ENCODE data around the gene ADA. TPM values are rescaled to one million over a fixed set of nuclear protein-coding genes. Genes with fewer than 3 reads are reported as not detected.
A peak's percentile ranks its signal among the peaks of the same experiment; 100 is the strongest.
"Not testable (repeated sequence)": the region's sequence is repeated elsewhere in the genome, so short reads cannot be mapped to it uniquely, and the experiment has no call there.

ADA gene
- total RNA-seq, 1 experiment from 2014 or later: 4.1 TPM

DNA sequence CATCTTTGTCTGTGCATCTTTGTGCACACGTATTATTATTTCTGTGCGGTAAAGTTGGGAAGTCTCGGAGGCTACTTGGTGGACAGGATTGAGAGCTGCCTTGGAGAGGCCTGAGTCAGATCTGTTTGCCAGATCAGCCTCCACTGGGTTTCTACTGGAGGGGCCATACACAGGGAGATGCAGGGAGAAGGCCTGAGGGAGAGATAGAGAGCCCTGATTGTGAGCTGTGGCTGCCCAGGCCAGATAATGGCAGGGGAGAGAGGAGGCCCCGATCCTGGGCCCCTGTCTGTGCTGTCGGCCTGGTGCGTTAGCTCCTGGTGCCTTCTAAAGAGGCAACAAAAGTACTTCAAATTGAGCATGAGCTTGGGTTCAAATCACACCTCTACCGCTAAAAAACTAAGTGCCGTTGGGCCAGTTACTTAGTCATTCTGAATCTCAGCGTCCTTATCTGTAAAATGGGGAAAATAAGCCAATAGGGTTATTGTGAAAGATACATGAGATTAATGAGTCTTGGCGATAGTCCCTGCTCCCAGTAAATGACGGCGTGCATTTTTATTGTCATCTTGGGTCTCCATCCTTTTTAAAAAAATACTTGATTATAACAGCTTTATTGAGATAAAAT, 27.6 kb upstream of the ADA start:
- no peak for DNase-seq (ENCODE audit: low read depth)

DNA sequence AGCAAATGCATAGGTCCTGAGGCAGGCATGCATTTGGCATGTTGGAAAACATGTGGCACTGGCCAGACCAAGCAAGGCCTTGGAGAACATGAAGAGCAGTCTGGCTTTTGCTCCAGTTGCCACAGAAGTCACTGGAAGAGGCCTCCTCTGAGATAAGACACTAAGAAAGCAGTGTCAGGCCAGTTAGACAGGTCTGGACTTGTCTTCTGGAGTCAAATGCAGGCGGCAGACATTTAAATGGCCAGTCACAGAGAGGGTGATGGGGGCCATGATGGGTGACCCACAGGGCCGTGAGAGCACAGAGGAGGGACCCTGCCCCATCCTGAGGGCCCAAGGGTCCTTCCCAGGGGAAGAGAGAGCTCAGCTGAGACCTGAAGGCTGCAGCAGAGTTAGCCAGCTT, 26.7 kb upstream of the ADA start:
- no peak for DNase-seq (ENCODE audit: low read depth)

DNA sequence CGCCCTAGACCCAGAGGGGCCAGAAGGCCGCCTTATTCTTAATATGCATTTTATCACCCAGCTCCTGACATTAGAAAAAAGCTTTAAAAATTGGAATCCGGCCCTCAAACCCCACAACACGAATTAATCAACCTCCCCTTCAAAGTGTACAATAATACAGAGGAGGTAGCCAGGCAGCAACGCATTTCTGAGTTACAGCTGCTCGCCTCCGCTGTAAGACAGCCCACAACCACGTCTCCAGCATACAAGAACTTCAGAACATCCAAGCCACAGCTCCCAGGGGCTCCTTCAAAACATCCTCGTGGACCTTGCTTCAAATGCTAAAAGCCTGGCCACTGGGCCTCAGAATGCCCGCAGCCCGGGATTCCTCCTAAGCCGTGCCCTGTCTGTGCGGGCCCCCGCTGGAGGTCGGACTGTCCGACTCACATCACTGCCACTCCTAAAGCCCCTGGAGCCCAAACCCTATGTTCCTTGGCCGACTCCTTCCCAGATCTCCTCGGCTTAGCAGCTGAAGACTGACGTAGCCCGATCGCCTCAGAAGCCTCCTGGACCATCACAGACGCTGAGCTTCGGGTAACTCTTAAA, 20.9 kb upstream of the ADA start:
- DNase-seq (ENCODE audit: low read depth): not testable (repeated sequence)

DNA sequence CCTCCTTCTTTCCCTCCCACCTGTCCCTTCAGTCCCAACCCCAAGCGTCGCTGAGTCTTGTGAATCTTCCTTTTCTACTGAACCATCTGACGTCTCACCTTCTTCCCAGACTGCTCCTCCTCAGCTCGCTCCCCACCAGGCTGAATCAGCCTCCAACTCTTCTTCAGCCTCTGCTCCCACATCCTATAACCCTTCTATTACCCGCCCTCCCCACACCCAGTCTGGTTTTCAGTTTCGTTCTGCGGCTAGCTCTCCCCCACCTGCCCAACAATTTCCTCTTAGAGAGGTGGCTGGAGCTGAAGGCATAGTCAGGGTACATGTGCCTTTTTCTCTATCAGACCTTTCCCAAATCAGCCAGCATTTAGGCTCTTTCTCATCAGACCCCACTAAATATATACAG, 20.0 kb upstream of the ADA start:
- DNase-seq (ENCODE audit: low read depth): not testable (repeated sequence)

DNA sequence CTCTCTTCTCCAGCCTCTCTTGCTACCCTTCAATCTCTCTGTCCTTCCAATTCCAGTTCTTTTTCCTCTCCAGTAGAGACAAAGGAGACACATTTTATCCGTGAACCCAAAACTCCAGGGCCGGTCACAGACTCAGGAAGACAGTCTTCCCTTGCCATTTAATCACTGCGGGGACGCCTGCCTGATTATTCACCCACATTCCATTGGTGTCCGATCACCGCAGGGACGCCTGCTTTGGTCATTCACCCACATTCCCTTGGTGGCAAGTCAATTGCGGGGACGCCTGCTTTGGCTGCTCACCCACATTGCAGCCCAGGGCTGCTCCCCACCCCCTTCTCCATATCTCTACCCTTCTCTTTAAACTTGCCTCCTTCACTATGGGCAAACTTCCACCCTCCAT, 19.4 kb upstream of the ADA start:
- DNase-seq (ENCODE audit: low read depth): peak; percentile 70

DNA sequence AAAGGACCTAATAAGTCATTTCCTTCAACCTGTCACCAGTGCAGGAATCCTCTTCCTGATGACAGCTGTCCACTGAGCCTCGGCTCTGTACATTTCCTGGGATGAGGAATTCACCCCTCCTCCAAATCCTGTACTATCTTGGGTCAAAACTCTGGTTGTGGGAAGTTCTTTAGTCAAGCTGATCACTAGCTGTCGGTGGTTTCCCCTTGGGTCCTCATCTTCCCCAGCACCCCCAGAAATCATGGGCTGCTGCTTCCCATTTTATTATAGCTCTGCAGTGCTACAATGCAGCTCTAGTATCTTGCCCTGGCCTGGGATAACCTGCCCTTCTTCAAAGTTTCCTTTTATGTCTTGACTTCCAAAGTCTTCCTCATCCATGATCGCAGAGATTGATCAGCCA, 14.6 kb upstream of the ADA start:
- DNase-seq (ENCODE audit: low read depth): no peak

DNA sequence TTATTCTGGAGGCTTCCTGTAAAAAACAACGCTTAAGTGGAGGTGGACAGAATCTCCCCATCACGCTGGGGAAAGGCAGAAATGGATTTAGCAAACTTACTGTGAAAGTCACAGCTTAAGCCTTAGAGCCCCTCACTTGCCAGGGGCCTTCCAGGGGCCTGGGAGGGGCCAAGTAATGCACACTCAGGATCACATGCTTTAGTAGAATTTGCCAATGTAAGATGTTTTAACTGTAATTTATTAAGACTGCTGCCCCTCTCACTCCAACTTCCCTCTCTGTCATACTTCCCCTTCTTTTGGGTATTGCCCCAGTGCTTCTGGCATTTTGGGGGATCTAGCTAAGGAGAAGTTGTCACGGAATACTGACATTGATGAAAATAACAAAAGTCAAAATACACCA, 12.6 kb upstream of the ADA start:
- DNase-seq (ENCODE audit: low read depth): no peak

DNA sequence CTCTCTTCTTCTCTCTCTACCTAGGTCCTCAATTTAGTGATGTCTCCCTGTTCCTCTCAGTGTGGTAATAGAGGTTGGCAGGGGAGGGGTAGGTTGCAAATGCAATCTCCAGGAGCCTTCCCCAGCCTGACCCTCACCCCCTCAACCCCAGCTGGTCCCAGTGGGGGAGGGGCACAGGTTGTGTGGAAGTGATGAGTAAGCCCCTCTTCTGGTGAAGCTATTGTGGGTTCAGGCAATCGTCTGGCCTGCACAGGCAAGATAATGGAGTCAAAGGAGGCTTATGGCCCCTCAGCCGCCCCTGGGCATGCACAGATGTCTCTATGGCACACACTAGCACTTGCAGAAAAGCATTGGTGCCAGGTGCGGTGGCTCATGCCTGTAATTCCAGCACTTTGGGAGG, 10.8 kb upstream of the ADA start:
- DNase-seq (ENCODE audit: low read depth): no peak

DNA sequence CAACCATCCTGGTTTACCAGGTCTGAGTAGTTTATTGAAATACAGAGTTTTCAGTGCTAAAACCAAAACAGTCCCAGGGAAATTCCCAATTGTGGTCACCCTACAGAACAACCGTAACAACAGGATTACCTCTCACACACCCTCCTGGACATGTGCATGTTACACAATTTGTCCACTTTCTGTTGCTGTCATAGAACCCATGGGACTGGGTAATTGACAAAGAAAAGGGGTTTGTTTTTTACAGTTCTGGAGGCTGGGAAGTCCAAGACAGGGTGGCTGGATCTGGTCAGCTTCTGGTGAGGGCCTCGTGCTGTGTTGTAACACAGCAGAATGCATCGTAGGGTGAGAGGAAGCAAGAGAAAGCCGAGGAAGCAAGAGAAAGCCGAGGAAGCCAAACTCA, 9.1 kb upstream of the ADA start:
- DNase-seq (ENCODE audit: low read depth): no peak

DNA sequence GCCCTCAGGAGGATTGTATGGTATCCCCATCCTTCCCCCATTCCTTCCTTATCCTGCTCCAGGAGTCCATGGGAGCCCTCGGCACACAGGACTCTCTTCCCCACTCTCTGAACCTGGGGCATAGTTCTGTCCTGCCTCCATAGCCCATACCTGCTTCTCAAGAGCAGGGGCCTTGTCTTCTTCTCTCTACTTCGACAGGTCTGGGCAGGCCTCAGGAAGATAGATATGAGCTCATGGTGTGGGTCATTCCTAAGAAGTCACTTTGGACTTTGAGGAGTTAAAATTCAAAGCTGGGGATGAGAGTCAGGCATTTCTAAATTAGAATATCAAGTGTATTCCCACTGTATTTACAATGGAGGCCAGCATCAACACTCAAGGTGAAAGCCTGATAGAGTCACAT, 8.4 kb upstream of the ADA start:
- DNase-seq (ENCODE audit: low read depth): no peak

DNA sequence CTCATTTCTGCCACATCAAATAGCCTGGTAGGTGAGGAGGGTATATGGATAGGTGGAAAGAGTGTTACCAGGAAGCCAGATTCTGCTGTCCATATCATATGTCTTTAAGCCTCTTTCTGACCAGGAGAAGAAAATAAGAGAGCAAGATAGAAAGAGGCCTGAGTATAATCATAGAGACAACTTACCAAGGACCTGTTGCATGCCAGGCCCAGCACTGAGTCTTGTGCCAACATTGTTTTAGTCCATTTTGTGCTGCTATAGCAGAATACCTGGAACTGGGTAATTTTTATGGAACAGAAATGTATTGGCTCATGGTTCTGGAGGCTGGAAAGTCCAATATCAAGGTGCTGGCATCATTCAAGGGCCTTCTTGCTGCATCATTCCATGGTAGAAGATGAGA, 7.3 kb upstream of the ADA start:
- no peak for DNase-seq (ENCODE audit: low read depth)

DNA sequence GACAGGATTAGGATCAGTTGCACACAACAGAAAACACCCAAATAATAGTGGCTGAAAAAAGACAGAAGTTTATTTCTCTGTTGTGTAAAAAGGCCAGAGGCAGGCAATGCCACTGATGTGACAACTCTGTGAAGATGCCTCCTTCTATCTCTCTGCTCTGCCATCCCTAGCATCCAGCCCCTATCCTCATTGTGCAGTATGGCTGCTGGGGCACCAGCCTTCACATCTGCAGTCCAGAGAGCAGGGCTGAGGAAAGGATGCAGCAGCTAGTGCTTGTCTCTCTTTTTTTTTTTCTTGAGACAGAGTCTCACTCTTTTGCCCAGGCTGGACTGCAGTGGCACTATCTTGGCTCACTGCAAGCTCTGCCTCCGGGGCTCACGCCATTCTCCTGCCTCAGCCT, 6.4 kb upstream of the ADA start:
- no peak for DNase-seq (ENCODE audit: low read depth)

DNA sequence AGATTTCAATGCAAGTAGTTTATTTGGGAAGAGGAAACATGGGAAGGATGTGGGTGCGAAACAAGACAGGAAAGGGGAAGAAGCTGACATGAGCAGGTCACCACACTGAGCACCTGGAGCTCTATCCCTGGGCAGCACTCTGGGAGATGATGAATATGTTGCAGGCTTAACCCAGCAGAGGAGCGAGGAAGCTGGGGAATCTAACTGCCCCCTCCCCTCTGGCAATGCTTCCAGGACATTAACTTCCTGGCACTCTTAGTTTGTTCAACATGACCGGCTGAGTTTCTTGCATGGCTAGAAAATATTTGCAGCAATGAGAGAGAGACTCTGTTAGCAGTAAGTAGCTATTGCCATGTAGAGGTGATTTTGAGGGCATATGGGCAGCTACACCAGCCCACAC, 4.9 kb upstream of the ADA start:
- DNase-seq (ENCODE audit: low read depth): no peak

DNA sequence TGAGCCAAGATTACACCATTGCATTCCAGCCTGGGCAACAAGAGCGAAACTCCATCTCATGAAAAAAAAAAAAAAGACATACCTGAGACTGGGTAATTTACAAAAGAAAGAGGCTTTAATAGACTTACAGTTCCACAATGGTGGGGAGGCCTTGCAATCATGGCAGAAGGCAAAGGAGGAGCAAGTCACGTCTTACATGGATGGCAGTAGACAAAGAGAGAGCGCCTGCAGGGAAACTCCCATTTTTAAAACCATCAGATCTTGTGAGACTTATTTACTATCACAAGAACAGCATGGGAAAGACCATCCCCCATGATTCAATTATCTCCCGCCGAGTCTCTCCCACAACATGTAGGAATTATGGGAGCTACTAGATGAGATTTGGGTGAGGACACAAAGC, 2.7 kb upstream of the ADA start:
- not testable (repeated sequence) for DNase-seq (ENCODE audit: low read depth)

DNA sequence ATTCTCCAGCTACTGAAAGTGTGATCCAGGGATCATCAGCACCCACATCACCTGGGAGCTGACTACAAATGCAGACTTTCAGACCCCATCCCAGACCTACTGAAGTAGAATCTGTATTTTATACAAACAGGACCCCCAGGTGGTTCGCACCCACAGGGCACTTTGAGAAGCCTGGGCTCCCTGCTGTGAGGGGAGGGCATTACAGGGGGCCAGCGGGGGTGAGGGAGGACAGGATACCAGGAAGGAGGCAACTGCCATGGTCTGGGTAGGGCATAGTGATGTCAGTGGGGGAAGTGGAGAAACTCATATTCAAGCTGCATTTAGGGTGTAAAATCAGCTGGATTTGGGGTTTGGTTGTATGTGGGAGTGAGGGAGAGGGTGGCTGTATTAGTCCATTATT, 2.0 kb upstream of the ADA start:
- DNase-seq (ENCODE audit: low read depth): no peak

DNA sequence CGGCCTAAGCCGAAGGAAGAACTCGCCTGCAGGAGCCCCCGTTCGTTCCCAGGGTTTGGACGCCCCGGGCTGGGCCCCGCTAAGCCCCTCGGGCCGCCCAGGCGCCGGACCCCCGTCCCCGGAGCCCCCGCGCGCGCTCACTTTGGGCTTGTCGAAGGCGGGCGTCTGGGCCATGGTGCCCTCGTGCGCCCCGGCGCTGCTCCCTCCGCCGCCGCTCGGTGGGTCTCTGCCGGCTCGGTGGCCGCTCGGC, 140 bp downstream of the ADA start:
- DNase-seq (ENCODE audit: low read depth): no peak

DNA sequence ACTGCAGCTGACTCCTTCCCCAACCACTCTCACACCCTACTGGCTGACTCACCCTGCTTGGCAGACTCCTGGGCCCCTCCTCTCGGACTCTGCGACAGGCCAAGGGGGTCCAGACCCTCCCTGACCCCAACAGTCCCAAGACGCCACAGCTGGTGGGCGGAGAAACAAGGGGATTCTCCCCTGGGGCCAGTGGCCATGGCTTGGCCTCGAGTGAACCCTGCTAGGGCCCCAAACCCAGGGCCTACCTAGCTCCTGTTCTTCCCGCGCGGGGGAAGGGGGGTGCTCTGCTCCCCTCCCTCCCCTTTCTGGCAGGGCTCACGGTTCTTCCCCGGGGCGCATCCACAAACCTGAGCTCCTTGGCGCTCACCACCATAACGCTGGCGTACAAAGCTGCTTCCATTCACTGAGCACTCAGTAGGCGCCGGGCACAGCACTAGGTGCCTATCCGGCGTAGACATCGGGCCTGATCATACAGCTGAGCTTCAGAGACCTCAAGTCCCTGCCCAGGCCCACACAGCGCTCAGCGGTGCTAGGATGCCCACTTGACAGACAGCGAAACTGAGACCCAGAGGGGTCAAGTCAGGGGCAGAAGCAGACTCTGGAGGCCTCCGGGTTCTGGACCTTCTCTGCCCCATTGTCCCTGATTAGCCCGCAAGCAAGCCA, 597 bp downstream of the ADA start:
- DNase-seq (ENCODE audit: low read depth): no peak

DNA sequence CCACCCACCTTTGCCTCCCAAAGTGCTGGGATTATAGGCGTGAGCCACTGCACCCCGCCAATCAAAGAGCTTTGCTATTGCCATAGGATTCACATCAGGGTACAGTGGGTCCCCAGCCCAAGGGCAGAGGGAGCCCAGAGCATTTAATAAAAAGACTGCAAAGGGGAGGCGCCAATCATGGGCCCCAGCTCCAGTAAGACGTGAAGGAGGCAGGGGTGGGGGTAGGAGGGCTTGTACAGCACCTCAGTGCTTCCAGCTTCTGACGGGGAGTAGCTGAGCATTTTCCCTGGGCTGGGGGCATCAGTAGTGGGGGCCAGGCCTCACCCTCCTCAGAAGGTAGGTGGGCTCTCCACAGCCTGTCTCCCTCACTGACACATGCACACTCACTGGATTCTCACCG, 1.5 kb downstream of the ADA start:
- no peak for DNase-seq (ENCODE audit: low read depth)

DNA sequence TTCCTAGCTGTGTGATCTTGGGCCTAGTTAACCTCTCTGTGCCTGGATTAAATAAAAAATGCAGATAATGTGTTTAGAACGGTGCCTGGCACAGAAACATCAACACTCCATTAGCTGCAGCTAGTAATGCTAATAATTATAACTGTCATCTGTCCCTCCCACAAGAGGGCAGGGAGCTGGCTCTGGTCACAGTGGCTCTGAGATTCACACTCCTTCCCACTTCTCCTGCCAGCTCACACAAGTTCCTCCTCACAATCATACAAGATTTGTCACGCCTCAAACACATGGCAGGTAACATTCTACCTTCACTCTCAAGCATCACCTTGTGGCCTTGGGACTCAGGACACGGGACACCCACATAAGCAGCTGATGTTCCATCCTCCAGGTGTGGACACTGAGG, 2.4 kb downstream of the ADA start:
- no peak for DNase-seq (ENCODE audit: low read depth)

DNA sequence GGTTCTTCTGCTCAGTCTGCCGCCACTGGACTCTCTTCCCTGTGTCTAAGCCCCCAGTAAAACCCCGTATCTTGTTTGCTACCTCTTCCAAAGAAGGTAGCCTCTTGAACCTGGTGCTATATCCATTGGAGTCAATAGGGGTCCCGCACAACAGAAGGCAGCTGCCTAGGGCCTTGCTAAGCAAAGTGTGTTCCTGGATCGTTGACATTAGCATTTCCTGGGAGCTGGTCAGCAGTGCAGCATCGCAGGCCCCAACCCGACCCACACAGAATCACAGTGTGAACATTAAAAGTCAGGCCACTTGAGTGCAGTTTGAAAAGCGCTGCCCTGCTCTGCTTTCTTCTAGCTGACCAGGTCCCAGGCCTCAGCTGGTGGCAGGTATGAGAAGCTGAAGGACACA, 2.9 kb downstream of the ADA start:
- DNase-seq (ENCODE audit: low read depth): no peak

DNA sequence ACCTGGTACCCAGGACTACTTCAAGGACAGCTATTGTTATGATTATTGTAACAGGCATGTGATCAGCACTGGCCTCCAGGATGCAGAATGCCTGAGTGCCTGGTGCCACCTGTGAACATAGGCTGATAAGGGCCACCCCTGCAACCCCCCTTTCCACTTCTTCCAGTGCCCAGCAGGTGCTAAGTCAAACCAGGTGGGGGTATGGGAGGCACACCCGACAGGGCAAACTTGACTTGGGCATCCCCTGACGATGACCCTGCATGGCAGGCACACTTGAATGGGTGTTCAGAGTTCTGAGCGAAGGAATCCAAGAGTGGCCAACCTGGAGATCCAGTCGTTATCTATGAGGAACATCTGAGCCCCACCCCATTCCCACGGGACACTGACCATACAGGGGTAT, 3.4 kb downstream of the ADA start:
- DNase-seq (ENCODE audit: low read depth): no peak

DNA sequence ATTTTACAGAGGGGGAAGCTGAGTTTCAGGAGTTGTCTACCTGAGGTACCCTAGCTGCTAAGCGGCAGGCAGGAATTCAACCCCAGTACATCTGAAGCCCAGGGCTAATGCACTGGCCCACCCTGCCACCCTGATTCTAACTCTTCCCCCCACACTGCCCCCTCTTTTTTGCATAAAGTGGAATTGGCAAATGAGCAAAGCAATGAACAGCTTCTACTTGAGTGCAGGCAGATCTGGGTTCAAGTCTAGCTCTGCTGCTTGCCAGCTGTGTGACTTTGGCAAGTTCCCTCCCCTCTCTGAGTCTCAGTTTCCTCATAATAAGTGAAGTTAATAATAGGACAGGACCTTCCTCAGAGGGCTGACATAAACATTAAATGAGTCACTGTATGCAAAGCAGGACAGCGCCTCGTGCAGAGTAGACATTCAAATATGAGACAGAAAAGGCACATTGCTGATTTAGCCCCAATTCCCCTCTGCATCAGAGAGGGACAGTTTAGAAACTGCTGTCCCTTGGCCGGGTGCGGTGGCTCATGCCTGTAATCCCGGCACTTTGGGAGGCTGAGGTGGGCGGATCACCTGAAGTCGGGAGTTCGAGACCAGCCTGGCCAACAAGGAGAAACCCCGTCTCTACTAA, 4.7 kb downstream of the ADA start:
- DNase-seq (ENCODE audit: low read depth): peak; percentile 38

DNA sequence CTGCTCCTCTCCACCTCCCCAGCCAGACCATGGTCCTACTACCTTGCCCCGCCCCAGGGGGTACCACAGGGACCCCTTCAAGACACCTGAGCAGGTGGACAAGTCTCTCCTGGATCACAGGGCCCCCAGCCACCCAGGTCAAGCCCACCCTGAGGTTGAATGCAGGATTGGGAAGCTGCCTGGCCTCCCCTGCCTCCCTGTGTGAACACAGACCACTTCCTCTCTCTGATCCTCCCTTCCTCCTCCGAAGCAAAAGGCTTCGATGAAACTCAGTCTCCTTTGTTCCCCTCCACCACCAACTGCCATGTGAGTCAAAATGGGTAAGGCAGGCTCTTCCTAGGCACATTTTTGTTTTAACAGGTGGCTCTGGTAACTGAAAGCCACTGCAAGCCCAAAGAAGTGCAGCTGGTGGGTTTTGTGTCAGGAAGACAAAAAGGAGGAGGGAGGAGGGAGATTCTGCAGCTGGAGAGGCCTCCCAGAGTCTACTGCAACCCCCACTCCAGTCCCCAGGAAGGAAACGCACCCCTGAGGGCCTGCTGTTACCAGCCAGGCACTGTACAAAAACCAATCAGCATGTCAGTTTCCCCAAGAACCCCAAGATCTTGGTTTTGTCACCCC, 5.4 kb downstream of the ADA start:
- peak; percentile 85 for DNase-seq (ENCODE audit: low read depth)
